OCI-LY3 (cell line): ENCODE data around the gene ZNF689.

ENCODE experiments used
- H2AFZ ChIP-seq: fragments of 200-600, 300-600 bp; shearing (Covaris generic); 2 replicates; pipeline ENCODE4 v1.6.0; 2014; ENCODE audit warnings: antibody characterized with exemption, low read depth, low read length
- H3K27ac ChIP-seq: fragments of 200-600, 300-600 bp; sonication (generic); 2 replicates; pipeline ENCODE4 v1.5.1; 2014; ENCODE audit warnings: mild to moderate bottlenecking, low read length, moderate library complexity, mixed read lengths
- H3K27me3 ChIP-seq: fragments of 200-600, 300-600 bp; sonication (generic); 2 replicates; pipeline ENCODE4 v1.6.1; 2014; ENCODE audit warnings: low read depth, low read length, mixed read lengths
- H3K36me3 ChIP-seq: fragments of 200-600, 300-600 bp; sonication (generic); replicated peaks from 2 replicates; pipeline ENCODE3; 2014; ENCODE audit warnings: low read depth, low read length, mixed read lengths
- H3K4me1 ChIP-seq: fragments of 300-600, 200-600 bp; sonication (generic); 2 replicates; pipeline ENCODE4 v1.6.1; 2014; ENCODE audit warnings: low read length, mixed read lengths
- H3K4me2 ChIP-seq: fragments of 200-600, 300-600 bp; sonication (generic); 2 replicates; pipeline ENCODE4 v1.6.1; 2014; ENCODE audit warnings: low read length, mixed read lengths
- H3K4me3 ChIP-seq: fragments of 300-600, 200-600 bp; sonication (generic); 2 replicates; pipeline ENCODE4 v1.5.1; 2014; ENCODE audit warnings: antibody characterized with exemption, mild to moderate bottlenecking, low read length, moderate library complexity
- H3K79me2 ChIP-seq: fragments of 300-600, 200-600 bp; shearing (Covaris generic); 2 replicates; pipeline ENCODE4 v1.6.1; 2014; ENCODE audit warnings: mild to moderate bottlenecking, low read length, mixed read lengths
- H3K9ac ChIP-seq: fragments of 300-600, 200-600 bp; shearing (Covaris generic); 2 replicates; pipeline ENCODE4 v1.6.0; 2014; ENCODE audit warnings: mild to moderate bottlenecking, low read length, moderate library complexity
- H3K9me3 ChIP-seq: fragments of 200-600, 300-600 bp; shearing (Covaris generic); 2 replicates; pipeline ENCODE4 v1.6.1; 2014; ENCODE audit warnings: low read length, mixed read lengths; ENCODE audit not compliant: insufficient read depth
- H4K20me1 ChIP-seq: fragments of 200-600, 300-600 bp; sonication (generic); 2 replicates; pipeline ENCODE4 v1.6.1; 2016; ENCODE audit warnings: low read length, mixed read lengths; ENCODE audit not compliant: insufficient read depth
- EZH2phosphoT487 ChIP-seq: fragments of 200-600 bp; shearing (Covaris generic); IDR thresholded peaks from 2 replicates; pipeline ENCODE4 v1.6.1; 2018; ENCODE audit warnings: antibody characterized with exemption, mixed run types, low read depth
- TF ChIP-seq, protein P1 (sequence below): fragments of 200-600, 300-600 bp; sonication (generic); IDR thresholded peaks from 2 replicates; pipeline ENCODE4 v1.5.1; 2014; ENCODE audit warnings: antibody characterized with exemption, low read length, low read depth

ZNF689 gene

DNA sequence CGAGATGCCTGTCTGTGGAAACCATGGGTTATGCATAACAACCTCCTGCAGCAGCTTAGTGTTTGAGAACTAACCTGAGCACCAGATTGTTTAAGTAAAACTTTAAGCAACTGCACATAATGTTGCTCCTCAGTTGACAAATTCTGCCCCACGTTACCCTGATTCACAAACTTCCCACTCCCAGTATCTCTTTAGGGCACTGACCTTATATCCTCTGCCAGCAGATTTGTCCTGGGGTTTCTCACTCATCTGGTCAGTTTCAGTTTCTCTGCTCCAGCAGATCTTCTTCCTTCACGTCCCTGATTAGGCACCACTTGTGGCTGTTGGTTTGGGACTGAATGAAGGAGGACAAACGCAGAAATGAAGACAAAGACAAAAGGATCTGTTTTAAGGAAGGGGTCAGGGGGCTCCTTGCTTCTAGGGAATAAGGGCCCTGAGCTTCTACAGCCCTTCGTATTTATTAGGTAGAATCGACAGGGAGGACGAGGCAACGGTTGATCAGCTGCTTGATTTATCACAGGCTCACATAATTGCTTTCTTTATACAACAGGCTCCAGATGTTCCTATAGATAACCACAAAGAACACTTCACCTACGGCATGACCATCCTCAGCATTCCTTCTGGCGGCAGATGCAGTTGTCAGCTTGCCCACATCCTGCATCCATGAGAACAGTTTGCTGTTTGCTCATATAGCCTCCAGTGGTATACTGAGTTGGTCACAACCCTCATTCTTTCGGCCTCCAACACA is 13.5 kb upstream of the ZNF689 start:
- Histone ChIP-seq H3K4me2 (no peak overlapping the region), H3K4me3 (no peak overlapping the region)

DNA sequence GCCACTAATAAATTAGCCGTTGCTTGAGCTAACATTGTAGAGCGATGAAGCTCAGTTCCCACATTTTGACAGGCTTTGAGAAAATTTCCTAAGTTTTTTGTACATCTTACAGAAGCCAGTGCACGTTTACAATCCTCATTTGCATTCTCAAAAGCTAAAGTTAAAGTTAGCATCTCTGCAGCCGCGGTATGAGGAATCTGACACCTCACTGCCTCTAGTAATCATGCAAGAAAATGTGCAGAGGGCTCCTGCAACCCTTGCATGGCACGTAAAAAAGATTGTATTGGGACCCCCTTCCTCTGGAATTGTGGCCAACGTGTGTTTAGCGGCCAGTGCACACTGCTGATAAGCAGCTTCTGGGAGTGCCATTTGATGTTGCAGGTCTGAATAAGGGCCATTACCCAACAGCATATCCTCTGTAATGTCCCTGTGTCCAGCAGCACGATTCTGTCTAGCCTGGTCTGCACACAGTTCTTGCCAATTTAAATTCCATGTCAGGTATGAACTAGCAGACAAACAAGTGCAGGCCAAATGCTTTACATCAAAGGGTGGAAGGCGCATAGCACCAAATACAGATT is 12.4 kb upstream of the ZNF689 start:
- Histone ChIP-seq H4K20me1 (no peaks in the 10 kb centered on the region), H3K36me3 (no peaks in the 10 kb centered on the region), H3K27ac (no peak overlapping the region), H3K4me1 (no peaks in the 10 kb centered on the region), H2AFZ (no peak overlapping the region), H3K9ac (no peak overlapping the region), H3K27me3 (peaks cover 14% of the 10 kb centered on the region; the same call in 1 of the 2 replicates), H3K9me3 (no peaks in the 10 kb centered on the region), H3K4me3 (no peak overlapping the region), H3K79me2 (no peaks in the 10 kb centered on the region), H3K4me2 (no peak overlapping the region)
- no peak for TF ChIP-seq EZH2phosphoT487
- TF ChIP-seq, protein P1, sequence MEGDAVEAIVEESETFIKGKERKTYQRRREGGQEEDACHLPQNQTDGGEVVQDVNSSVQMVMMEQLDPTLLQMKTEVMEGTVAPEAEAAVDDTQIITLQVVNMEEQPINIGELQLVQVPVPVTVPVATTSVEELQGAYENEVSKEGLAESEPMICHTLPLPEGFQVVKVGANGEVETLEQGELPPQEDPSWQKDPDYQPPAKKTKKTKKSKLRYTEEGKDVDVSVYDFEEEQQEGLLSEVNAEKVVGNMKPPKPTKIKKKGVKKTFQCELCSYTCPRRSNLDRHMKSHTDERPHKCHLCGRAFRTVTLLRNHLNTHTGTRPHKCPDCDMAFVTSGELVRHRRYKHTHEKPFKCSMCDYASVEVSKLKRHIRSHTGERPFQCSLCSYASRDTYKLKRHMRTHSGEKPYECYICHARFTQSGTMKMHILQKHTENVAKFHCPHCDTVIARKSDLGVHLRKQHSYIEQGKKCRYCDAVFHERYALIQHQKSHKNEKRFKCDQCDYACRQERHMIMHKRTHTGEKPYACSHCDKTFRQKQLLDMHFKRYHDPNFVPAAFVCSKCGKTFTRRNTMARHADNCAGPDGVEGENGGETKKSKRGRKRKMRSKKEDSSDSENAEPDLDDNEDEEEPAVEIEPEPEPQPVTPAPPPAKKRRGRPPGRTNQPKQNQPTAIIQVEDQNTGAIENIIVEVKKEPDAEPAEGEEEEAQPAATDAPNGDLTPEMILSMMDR, result no peak

More for the DNA sequence above, 13.5 kb upstream of the ZNF689 start:
- no peaks in the 10 kb centered on the region for H3K79me2 ChIP-seq
- TF ChIP-seq EZH2phosphoT487, result no peak
- TF ChIP-seq, protein P1, result no peak
- H3K27ac ChIP-seq, result no peak overlapping the region
- H3K36me3 ChIP-seq, result no peaks in the 10 kb centered on the region
- no peaks in the 10 kb centered on the region for H3K9me3 ChIP-seq
- peaks cover 14% of the 10 kb centered on the region; the same call in 1 of the 2 replicates for H3K27me3 ChIP-seq
- H3K9ac ChIP-seq, result no peak overlapping the region
- H2AFZ ChIP-seq, result no peak overlapping the region
- H4K20me1 ChIP-seq, result no peaks in the 10 kb centered on the region
- peaks cover 2% of the 10 kb centered on the region; the same call in 1 of the 2 replicates for H3K4me1 ChIP-seq

DNA sequence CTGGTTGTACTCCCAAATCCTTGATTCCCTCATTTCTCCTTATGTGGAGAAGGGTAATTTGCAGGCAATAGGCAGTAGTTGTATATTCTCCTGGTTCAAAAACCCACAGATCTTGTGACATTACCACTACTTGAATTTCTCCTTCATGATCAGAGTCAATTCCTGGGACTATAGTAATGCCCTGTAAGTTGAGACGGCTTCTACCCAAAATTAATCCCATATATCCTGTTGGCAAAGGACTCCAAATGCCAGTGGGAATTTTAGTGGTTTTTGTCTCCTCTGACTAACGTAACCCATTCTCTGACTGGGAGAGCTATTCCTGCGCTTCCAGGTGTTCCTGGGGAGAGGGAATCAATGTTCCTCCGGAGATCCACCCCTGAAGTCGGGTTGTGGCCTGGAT is 11.6 kb upstream of the ZNF689 start:
- H3K4me3 ChIP-seq, result no peak overlapping the region
- no peaks in the 10 kb centered on the region for H4K20me1 ChIP-seq
- TF ChIP-seq, protein P1, result no peak
- TF ChIP-seq EZH2phosphoT487, result no peak
- no peaks in the 10 kb centered on the region for H3K79me2 ChIP-seq
- no peak overlapping the region for H3K27ac ChIP-seq
- H3K36me3 ChIP-seq, result no peaks in the 10 kb centered on the region
- H3K9me3 ChIP-seq, result no peaks in the 10 kb centered on the region
- H3K27me3 ChIP-seq, result peaks cover 14% of the 10 kb centered on the region; the same call in 1 of the 2 replicates
- H3K4me2 ChIP-seq, result no peak overlapping the region
- H3K4me1 ChIP-seq, result no peaks in the 10 kb centered on the region
- H3K9ac ChIP-seq, result no peak overlapping the region
- no peak overlapping the region for H2AFZ ChIP-seq

DNA sequence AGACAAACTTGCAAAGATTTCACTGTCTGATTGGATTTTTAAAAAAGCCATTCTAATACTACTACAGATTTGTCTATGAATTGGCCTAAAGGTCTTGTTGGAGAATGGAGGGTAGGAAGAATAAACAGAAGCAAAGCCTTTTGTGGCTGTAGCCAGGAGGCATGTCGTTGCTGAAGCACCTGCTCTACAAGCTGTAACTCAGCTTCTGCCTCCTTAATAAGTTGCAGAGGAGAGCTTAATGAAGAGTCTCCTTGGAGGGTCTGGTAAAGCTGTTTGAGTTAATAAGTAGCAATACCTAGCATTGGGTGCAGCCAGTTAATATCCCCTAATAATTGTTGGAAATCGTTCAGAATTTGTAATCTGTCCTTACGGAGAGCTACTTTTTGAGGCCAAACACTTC is 10.0 kb upstream of the ZNF689 start:
- no peak overlapping the region for H3K4me3 ChIP-seq
- peaks cover 14% of the 10 kb centered on the region; the same call in 1 of the 2 replicates for H3K27me3 ChIP-seq
- no peak for TF ChIP-seq EZH2phosphoT487
- TF ChIP-seq, protein P1, result no peak
- H3K4me1 ChIP-seq, result peaks cover 4% of the 10 kb centered on the region; the same call in 1 of the 2 replicates
- H4K20me1 ChIP-seq, result no peaks in the 10 kb centered on the region
- H3K27ac ChIP-seq, result no peak overlapping the region
- H3K9me3 ChIP-seq, result no peaks in the 10 kb centered on the region
- no peak overlapping the region for H3K9ac ChIP-seq
- no peaks in the 10 kb centered on the region for H3K79me2 ChIP-seq
- H2AFZ ChIP-seq, result no peak overlapping the region
- no peaks in the 10 kb centered on the region for H3K36me3 ChIP-seq
- no peak overlapping the region for H3K4me2 ChIP-seq
